HG02884 (cell line): ENCODE results near the gene PHACTR1.

Experiments
- ATAC-seq: cut with Tn5 transposase; IDR thresholded peaks from one replicate; pipeline ENCODE4 v1.9.1; 2021; ENCODE audit warnings: mild to moderate bottlenecking, moderate library complexity; ENCODE audit not compliant: unreplicated experiment

The PHACTR1 gene

DNA sequence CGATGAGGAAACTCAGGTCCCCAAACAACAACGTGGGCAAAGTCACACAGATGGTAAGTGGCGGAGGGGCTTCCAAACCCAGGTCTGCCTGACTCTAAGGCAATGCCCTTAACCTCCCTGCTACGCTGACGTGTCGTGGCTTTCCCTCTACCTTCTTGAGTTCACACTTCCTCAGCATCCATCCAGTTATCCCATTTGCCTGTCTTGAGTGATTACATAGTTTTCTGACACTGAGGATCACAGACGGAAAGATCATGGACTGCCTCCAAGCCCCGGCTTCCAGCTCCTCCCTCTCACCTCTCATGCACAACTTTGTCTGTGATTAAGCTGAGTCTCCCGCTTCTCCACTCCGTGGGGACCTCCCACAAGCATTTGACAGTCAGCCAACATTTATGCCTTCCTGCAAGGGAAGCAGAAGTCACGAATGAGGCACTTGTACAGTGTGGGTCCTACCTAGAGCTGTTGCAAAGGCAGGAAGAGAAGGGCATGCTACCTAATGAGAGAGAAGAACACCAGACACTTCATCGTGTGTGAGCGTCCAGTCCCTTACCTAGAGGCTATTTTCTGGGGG, 578.0 kb downstream of the PHACTR1 start:
- no peak for ATAC-seq

DNA sequence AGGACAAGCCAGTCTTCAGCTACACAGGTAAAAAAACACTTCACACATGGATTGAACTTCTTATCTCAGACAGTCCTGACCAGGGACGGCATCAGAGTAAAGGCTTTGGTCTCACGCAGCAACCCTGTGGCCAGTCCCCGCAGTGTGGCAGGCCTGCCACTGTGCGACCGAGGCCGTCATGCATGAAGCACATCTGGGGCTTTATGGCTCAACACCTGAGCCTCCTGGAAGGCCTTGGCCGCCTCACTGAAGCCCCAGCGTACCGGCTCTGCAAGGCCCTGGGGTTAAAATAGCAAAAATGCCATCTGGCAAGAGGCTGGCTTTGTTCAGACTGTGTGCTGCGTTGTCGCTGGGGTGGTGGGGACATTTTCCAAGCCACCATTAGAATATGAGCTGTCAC, 579.0 kb downstream of the PHACTR1 start:
- ATAC-seq = no peak

DNA sequence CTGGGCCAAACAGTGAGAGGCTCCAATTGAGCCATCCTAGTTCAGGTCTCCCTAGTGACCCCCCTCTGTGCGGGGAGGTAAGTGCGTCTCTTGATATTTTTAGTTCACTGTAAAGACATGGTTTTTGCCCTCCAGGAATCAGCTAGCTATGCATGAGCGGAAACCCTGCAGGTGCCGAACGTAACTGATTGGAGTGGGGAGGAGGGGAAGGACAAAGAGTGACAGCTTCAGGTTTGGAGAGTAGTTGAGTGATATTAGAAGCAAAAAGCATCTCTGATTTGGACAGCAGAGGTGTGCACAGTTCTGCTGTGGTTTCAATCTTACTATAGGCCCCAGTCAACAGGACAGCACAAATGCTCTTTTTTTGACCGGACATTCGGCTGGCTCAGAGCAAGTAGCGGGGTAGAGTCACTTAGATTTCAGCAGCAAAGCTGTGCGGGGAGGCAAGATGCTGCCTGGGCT, 580.0 kb downstream of the PHACTR1 start:
- peak; percentile 88 for ATAC-seq

DNA sequence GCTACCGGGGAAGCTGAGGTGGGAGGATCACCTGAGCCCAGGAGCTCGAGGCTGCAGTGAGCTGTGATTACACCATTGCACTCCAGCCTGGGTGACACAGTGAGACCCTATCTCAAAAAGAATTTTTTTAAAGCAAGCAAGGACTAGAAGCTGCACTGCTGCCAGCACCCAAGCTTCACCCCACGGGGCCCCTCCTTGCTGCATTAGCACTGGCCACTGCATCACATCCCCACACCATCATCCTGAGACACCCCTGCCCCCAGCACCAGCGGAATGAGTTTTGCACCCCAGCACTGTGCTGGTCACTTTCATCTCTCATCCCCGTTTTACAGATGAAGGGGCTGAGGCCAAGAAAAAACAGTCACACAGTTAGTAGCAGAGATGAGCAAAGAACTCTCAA, 580.8 kb downstream of the PHACTR1 start:
- no peak for ATAC-seq

DNA sequence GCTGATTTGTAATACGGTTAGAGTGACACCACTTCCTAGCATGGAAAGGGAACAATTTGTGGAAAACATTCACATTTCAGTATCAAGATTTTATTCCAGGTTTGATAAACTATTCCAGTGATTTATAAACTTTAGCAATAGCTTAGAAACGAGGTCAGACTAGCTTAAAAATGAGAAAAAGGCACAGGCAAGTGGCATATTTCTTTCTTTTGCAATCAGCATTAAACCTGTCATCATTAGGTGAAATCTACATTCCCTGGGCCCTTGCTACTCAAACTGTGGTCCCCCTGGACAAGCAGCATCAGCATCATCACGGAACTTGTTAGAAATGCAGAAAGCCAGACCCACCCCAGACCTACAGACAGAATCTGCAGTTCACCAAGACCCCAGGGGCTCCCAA, 581.9 kb downstream of the PHACTR1 start:
- no peak for ATAC-seq

DNA sequence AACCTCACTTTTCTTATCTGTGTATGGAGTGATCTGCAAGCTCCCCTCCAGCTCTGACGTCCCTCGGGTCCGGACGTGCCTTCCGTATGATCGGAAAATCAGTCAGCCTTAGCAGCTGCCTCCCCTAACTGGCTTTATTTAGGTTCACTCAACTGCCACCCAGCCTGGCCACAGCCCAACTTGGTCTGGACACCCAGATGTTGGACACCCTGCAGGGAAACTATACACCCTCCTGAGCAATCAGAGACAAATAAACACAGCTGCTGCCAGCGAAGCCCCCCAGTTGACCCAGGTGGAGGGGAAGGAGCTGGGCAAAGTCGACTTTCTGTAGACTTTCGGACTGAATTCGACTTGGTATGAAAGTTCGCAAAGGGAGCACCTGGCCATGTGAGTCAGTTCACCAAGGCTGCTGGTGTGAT, 582.8 kb downstream of the PHACTR1 start:
- no peak for ATAC-seq

DNA sequence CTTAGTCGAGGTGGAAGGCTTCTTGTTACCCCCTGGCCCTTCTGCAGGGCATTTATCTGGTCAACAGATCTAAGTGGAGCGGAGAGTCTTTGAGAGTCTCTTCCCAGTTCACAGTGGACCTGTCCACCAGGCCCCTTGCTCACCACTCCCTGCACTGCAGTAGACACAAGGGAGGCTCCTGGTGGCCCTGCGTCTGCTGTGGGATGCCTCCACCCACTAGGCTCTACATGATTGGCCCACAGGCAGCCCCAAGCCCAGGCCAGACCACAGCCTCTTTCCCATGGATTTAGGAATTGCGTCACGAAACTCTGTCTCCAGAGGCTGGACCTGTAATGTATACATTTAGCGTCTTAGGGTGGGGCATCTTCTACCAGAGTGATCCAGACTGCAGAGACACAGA, 583.4 kb downstream of the PHACTR1 start:
- ATAC-seq = no peak

DNA sequence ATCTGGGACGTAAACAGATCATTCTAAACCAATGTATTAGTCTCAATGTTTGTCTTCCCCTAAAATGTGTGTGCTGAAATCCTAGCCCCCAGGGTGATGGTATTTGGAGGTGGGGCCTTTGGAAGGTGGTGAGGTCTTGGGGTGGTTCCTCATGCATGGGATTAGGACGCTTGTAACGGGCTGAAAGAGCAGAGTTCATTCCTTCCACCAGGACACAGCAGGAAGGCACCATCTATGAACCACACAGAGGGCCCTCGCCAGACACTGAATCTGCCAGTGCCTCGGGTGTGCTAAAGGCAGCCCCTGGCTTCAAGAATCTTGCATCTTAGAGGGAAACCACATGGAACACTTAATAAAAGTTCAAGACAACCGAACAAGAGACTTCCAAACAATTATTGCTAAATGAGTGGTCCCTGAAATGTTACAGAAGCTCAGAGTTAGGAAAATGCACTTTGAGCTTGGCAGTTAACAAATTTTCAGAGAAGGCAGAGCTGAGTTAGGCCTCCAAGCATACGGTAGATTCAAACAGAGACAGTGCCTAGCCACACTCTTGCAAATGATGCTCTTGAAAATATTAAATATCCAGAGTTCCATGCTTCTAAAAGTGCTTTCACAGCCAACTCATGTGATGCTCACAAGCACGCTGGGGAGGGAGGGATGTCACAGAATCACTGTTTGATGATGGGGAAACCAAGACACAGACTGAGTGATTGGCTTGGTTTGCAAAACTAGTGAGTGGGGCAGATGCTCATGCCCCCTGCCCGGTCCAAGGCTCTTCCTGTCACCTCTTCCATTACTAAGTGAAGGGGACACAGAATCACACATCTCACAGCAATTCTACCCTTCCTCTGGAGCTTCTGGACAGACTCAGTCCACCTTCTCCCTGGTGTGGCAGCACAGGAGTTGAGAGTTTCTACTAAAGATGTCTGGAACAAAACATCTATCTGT, 584.4 kb downstream of the PHACTR1 start:
- ATAC-seq = no peak

DNA sequence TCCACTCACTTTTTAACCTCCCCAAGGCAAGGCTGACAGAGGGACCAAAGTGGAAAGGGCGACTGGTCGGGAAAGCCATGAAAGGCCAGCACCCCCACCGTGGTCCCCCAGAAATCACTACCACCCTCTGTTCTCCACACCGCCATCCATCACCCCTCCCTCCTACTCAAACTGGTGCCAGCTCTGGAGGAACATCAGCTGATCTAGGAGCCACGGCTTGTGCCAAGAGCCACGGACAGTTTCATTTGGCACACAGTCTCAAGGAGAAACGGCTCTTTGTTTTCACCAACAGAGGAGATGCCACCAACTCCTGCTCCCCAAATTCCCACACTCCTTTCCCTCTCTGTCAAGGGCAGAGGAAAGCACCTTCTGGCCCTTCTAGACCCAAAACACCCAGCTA, 585.7 kb downstream of the PHACTR1 start:
- no peak for ATAC-seq

DNA sequence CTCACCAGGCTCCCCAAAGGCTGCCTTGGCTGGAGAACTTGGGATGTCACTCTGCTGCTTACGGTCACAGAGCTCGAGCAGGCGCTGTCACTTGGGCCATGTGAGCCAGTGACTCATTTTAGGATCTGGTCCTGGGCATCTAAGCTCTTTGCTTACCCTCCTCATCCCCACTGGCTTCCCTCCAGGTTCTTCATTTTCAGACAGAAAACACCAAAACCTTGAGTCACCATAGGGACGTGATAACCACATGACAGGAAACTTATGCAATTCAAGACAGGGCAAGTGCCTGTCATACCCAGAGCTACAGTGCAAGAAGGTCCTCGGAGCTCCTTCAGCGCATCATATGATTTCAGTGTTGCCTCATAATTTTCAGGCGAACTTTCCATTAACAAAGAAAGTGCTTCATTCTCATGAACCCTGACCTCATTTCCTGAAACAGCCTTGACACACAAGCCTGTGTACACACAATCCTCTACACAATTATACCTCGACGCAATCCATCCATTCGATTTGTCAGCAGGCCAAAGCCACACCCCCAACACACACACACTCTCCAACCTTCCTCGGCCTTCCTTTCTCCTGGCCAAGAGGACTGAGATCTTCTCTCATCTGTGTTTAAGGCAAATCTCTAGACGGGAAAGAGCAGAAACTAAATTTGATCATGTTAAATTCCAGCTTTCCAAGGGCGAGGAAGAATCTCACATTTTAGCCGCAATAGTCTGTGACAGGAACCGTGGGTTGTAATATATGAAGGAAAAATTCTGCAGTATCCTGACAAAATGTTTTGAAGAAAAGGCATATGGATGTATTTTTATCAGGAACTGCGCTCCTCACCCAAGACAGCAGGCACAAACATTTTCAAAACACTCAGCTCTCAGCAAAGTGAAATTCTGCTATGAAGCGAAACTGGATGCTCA, 586.4 kb downstream of the PHACTR1 start:
- peak; percentile 73 for ATAC-seq

DNA sequence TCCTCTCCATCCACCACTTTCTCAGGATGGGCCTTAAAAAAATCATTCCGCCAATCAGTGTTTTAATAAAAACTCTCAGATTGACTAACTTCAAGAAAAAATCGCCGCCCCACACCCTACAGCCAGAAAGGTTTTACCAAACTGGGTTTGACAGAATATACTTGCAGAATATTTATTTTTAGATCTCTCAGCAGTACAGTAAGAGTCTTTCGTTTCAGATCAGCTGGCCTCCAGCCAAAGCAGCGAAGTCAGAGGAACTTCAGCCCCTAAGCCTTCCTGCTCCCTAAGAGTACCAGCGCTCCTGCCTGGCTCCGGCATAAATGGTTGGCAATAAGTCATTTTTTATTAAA, 587.1 kb downstream of the PHACTR1 start:
- peak; percentile 46 for ATAC-seq

DNA sequence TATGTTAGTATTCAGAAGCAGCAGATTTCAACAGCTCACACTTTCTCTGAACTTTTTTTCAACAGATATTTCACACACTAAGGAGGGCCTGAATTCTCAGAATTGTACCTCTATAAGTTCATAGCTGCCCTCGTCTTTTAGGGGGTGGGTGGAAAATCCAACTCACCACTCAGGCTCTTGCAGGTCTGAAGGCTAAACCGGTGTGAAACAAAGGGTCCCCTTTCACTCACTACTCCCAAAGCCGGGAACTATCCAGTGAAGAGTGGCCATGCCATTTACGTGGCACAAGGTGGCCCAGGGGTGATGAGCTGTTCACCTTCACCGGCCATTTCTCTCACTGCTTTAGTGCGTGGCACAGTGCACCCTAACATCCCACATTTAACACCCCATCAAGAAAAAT, 587.5 kb downstream of the PHACTR1 start:
- ATAC-seq = no peak

DNA sequence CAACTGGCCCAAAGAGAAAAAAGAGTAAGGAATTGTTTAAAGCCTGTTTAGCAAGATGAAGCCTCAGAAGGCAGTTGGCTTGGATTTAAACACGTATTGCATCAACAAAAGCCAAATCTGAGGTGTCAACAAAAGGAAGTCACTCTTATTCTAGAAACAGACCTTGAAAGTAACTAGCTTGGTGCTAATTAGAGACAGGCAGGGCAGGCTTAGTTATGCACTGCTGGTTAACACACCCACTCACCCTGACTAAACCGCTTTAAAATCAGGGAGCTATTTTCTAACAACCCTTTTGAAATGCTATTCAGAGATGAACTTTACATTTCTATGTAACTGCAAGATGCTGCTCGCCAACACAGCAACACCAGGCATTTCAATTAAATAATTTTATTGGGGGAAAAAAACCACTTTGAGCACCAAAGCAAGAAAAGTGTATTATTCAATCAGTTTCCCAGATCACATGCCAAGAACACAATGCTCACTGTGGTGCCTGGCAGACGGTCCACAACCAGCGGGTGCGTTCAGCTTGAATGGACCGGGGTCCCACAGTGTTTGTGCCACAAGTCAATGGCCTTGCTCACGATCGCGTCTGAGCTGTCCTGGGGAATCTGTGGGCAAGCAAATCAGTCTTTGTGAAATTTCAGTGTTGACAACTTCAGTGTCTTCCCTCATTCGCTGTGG, 588.2 kb downstream of the PHACTR1 start:
- peak; percentile 35 for ATAC-seq

DNA sequence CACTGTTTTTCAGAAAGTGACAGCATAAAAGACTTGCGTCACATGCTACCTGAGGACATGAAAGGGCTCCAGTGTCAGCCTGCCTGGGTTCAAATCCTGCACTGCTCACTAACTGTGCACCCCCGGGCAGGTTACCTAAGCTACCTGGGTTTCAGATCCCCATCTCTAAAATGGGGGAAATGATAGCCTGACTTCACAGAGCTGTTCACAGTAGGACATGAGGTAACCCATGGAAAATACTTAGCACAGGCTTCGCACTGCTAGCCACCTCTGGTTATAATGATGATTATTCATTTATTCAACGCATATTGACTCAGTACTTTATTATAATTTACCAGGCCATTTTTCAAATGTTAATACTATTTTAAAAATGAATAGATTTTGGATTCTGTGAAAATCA, 588.7 kb downstream of the PHACTR1 start:
- ATAC-seq = no peak

DNA sequence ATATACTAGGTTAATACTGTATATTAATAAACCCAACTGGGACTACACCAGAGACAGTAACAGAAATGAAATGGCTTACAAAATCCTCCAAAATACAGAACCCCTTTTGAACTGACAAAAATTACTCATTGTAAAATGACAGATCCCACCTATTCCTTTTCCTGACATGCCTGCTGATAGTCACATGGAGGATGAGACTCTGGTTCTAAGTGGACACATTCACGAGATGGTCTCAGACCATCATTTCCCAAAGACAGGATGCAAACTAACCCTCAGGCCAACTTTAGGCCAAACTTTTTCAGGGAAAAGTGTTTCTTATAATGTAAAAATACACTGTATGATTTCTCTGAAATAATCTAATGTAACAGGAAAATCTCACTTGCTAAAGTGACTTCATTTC, 589.2 kb downstream of the PHACTR1 start:
- no peak for ATAC-seq

DNA sequence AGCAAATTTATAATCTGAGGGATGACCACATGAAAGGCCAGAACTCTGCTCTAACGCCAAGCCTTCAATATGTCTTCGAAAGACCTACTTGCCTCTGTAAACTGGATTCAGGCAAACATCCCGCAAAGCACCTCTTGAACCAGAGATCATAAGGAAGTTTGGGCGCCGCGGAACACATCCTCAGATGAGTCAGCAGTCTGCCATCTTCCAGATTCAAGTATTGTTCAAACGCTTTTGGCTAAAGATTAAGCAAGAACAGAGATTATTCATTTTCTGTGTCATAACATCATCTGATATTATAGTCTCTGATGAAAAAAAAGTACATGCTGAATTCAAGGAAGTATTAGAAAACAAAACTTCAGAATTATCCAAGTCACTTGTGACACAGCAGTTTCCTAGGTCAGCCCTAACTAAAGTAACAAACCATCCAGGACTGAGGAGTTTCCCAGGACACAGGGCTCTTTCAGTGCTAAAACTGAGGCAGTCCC, 591.0 kb downstream of the PHACTR1 start:
- ATAC-seq = no peak

DNA sequence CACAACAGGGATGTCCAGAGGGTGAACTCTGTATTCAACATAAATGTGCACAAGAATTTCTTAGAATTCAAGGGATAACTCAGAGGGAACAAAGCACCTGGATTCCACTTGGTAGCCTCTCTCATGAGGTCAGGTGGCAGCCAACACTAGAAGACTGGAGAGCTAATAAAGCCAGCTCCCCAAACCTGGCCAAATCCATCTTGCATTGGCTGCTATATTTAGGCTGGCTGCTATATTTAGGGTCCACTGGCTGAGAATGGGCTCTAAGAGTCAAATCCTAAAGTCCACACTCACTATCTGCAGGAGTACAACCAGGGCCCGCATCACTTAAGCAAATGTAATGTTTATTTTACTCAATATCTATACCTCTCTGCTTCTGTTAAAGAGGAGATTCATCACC, 591.8 kb downstream of the PHACTR1 start:
- ATAC-seq = no peak

DNA sequence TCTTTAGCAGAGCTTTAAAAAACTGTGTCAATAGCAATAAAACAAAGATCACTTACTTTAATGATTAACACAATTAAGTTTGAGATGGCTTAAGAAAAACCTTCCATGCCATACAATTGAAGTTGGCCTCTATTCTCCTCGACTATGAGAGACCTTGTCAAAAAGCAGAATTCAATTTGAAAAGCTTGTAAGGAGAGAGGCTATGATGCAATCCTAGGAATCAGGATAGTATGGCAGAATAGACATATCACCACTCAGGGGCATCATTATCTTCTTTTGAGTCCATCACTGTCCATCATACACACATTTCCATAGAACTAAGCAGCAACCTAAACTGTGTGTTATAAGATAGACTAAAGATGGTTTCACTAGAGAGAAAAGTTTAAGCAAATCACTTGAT, 594.6 kb downstream of the PHACTR1 start:
- ATAC-seq = no peak

DNA sequence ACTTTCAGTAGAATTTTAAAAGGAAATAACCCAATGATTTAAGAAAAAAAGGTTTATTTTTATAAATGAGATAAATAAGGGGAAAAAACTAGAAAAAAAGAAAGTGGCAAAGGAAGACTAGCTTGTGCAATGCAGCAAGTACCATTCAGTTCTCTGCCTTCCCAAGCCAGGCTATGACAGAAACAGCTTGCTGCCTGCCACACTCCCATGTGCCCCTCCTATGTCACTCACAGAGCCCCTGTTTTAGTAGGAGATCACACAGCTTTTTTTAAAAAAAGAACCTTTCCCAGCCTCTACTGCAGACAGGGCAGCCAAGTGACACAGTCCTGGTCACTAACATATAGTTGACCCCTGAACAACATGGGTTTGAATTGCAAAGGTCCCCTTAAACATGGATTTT, 598.2 kb downstream of the PHACTR1 start:
- ATAC-seq = no peak

DNA sequence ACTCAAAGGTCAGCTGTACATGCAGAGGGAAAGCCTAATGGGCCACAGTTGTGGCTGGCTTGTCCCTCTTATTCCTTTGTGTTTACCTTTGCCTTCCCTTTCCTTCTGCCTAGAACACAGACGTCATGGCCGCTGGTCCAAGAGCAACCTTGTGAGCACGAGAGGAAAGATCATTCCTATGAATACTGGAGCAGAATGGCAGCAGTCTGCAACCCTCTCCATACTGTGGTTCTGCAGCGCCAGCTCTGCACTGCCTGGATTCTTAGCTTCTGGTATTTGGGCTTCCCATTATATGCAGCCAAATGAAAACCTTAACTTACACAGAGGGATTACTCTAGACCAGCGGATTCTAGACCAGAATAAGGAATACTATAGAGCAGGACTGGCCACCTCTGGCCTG, 599.3 kb downstream of the PHACTR1 start:
- ATAC-seq = no peak

DNA sequence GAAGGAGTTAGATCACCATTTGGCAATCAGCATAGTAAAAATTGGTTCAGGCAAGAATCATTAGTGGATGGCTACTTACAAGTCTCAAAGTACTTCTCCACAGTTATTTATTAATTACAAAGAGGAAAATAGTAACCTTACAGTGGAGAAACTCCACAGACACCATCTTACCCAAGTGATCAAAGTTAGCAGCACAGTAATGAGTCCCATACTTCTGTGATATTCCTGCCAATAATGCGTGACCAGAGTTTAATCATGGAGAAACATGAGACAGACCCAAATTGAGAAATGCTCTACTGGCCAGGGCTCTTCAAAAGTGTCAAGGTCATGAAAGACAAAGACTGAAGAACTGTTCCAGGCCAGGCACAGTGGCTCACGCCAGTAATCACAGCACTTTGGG, 602.3 kb downstream of the PHACTR1 start:
- ATAC-seq = no peak
